Measurements from ENCODE around the gene GPC3. TPM values are rescaled to one million over a fixed set of nuclear protein-coding genes. Genes with fewer than 3 reads are reported as not detected.

Gene GPC3
- total and polyA plus RNA-seq, 2 of the 4 experiments (the other 2 are of a cell fraction) = not detected

DNA sequence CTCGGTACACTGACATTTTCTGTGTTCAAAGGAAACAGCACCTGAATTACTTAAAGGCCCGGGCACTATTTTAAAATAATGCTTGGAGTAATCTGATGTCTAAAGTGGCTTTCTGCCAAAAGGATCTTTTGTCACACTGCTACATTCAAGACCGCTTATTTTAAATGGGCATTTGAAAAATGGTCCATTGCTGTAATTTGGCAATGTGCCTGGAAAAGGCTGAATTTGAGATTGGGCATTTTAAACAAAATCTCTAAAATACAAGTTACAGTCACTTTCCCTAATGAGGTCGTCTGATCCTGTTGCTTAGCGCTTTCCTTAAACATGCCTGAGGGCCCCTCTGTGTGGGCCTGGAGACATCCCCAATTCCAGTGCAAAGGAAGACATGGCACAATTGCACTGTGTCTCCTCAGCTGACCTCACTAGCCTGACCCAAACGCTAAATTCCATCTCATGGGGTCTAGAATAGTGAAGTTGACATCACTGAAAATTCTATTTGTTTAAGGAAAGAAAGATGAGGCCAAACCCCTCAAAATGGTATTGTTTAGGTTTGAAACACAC lies 214.2 kb downstream of the GPC3 start:
- Histone ChIP-seq H2BK120ac (ENCODE audit: low read depth, low read length) (no peak overlapping the region), H2BK5ac (ENCODE audit: low read depth, low read length, poor library complexity, severe bottlenecking) (no peak overlapping the region), H2BK15ac (ENCODE audit: low read depth, low read length) (no peak overlapping the region), H3K9me3 (ENCODE audit: control insufficient read depth, insufficient read depth, low read length) (no peaks in the 10 kb centered on the region), H2AK9ac (replicated peaks; ENCODE audit: low read depth, low read length, poor library complexity) (no peak overlapping the region), H4K20me1 (ENCODE audit: insufficient read depth, low read length) (no peaks in the 10 kb centered on the region), H2AK5ac (ENCODE audit: low read depth, low read length) (no peak overlapping the region), H3K4me1 (ENCODE audit: control insufficient read depth, insufficient read depth, low read length) (no peaks in the 10 kb centered on the region), H4K5ac (ENCODE audit: low read depth, low read length) (no peak overlapping the region), H4K91ac (ENCODE audit: insufficient read depth, low read depth, low read length) (no peak overlapping the region), H3K4ac (ENCODE audit: low read depth, low read length) (no peak overlapping the region), H3K4me3 (ENCODE audit: insufficient read depth, low read depth, low read length) (no peak overlapping the region), H3K9ac (ENCODE audit: low read depth, low read length) (no peak overlapping the region), H3K27ac (ENCODE audit: insufficient read depth, low read length) (no peak overlapping the region), H3K27me3 (ENCODE audit: control insufficient read depth, insufficient read depth, low read length) (peaks cover 13% of the 10 kb centered on the region), H3K14ac (replicated peaks; ENCODE audit: low read depth, low read length) (no peak overlapping the region), H3K36me3 (ENCODE audit: control insufficient read depth, insufficient read depth, low read length) (no peaks in the 10 kb centered on the region), H3K79me1 (ENCODE audit: low read depth in 1 of 2, low read length in 2 of 2) (no peaks in the 10 kb centered on the region), H2AFZ (replicated peaks; ENCODE audit: low read length, poor library complexity) (no peak overlapping the region), H3K23ac (ENCODE audit: low read depth, low read length) (no peak overlapping the region), H2BK20ac (ENCODE audit: low read depth, low read length) (no peak overlapping the region), H3K9me1 (ENCODE audit: insufficient read depth, low read length) (no peaks in the 10 kb centered on the region), H3K4me2 (ENCODE audit: low read depth, low read length) (no peak overlapping the region), H3K56ac (ENCODE audit: extremely low read depth, insufficient read depth, low read length) (no peak overlapping the region), H4K8ac (ENCODE audit: low read depth in 2 of 2, low read length in 2 of 2) (no peak overlapping the region), H3K18ac (ENCODE audit: low read depth, low read length) (no peak overlapping the region)
- in situ Hi-C loops (cut with MboI; ENCODE audit: low sequenced_read_pairs) (no loop called here), intact Hi-C loops (cut with micrococcal nuclease) (loop anchor here (10.0 kb wide), 1 partner anchor 796 kb away; no protein-coding TSS in a partner anchor), dilution Hi-C loops (cut with HindIII; ENCODE audit: low sequenced_read_pairs, unreplicated experiment) (no loop called here)
- ChIA-PET POLR2A (ENCODE audit: unreplicated experiment) (no interaction called here), CTCF (interaction anchor here (1.0 to 1.1 kb wide), 2 partner anchors 16 to 21 kb away, joined by 3 to 4 read pairs; no protein-coding TSS in a partner anchor)
- 31% methylated on average over 3 of the region's 6 CpGs; no CpG with 5 or more reads in 1 of the 2 experiments for WGBS, 2 experiments (ENCODE audit: extremely low coverage in 2 of 2, insufficient read length in 1 of 2)
- TF ChIP-seq MAFK (IDR thresholded peaks at IDR 0.05; ENCODE audit: low read depth, low read length) (no peak), RFX5 (IDR thresholded peaks at IDR 0.05; ENCODE audit: low read depth, low read length) (no peak), RCOR1 (IDR thresholded peaks at IDR 0.05; ENCODE audit: insufficient replicate concordance, low read length) (no peak), NFE2L2 (IDR thresholded peaks at IDR 0.05; ENCODE audit: low read depth, low read length) (no peak), CEBPB (IDR thresholded peaks at IDR 0.05; ENCODE audit: low read depth, low read length) (no peak), FOS (IDR thresholded peaks at IDR 0.05; ENCODE audit: low read depth, low read length) (no peak), POLR2A (IDR thresholded peaks at IDR 0.05; ENCODE audit: low read depth, low read length) (no peak), CHD1 (IDR thresholded peaks at IDR 0.05; ENCODE audit: low read depth, low read length) (no peak), RAD21 (IDR thresholded peaks at IDR 0.05; ENCODE audit: low read length) (no peak), MAZ (IDR thresholded peaks at IDR 0.05; ENCODE audit: borderline replicate concordance, low read depth, low read length) (no peak), BHLHE40 (IDR thresholded peaks at IDR 0.05; ENCODE audit: low read depth, low read length) (no peak), SMC3 (IDR thresholded peaks at IDR 0.05; ENCODE audit: low read depth, low read length) (no peak)
- TF ChIP-seq, protein P1, sequence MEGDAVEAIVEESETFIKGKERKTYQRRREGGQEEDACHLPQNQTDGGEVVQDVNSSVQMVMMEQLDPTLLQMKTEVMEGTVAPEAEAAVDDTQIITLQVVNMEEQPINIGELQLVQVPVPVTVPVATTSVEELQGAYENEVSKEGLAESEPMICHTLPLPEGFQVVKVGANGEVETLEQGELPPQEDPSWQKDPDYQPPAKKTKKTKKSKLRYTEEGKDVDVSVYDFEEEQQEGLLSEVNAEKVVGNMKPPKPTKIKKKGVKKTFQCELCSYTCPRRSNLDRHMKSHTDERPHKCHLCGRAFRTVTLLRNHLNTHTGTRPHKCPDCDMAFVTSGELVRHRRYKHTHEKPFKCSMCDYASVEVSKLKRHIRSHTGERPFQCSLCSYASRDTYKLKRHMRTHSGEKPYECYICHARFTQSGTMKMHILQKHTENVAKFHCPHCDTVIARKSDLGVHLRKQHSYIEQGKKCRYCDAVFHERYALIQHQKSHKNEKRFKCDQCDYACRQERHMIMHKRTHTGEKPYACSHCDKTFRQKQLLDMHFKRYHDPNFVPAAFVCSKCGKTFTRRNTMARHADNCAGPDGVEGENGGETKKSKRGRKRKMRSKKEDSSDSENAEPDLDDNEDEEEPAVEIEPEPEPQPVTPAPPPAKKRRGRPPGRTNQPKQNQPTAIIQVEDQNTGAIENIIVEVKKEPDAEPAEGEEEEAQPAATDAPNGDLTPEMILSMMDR (conservative IDR thresholded peaks at IDR 0.05; ENCODE audit: low read depth, low read length) = no peak
- TF ChIP-seq, protein P2, sequence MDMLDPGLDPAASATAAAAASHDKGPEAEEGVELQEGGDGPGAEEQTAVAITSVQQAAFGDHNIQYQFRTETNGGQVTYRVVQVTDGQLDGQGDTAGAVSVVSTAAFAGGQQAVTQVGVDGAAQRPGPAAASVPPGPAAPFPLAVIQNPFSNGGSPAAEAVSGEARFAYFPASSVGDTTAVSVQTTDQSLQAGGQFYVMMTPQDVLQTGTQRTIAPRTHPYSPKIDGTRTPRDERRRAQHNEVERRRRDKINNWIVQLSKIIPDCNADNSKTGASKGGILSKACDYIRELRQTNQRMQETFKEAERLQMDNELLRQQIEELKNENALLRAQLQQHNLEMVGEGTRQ (IDR thresholded peaks at IDR 0.05; ENCODE audit: low read depth, low read length) = no peak
- DNase-seq (no peak), ATAC-seq (ENCODE audit: low read depth) (no peak)
- no TSS peak for BruUV-seq (replicated peaks)

Data from IMR-90 (cell line).